ENCODE data around the gene AP1G2.

AP1G2 gene

GRCh38 chr14:23571701-23572523 is 4.3 kb upstream of the AP1G2 start:
- DNase-seq (ENCODE audit: low read depth in 3 of 3), result no peak

- DNase-seq (ENCODE audit: low read depth in 3 of 3), result no peak
These were observed 3.4 kb upstream of the AP1G2 start for GRCh38 chr14:23570806-23571483.

- no peak for DNase-seq (ENCODE audit: low read depth in 3 of 3)
These were observed 2.0 kb upstream of the AP1G2 start for GRCh38 chr14:23569443-23570151.

GRCh38 chr14:23568600-23569331 is 1.2 kb upstream of the AP1G2 start:
- no peak for DNase-seq (ENCODE audit: low read depth in 3 of 3)

GRCh38 chr14:23568021-23568599 is 519 bp upstream of the AP1G2 start:
- DNase-seq (ENCODE audit: low read depth in 3 of 3), result no peak

- no peak for DNase-seq (ENCODE audit: low read depth in 3 of 3)
These were observed 809 bp downstream of the AP1G2 start for GRCh38 chr14:23566778-23567185.

GRCh38 chr14:23566112-23566777 is 1.3 kb downstream of the AP1G2 start:
- no peak for DNase-seq (ENCODE audit: low read depth in 3 of 3)

GRCh38 chr14:23565626-23566025 is 2.0 kb downstream of the AP1G2 start:
- DNase-seq (ENCODE audit: low read depth in 3 of 3), result no peak

GRCh38 chr14:23564876-23565275 is 2.7 kb downstream of the AP1G2 start:
- DNase-seq (ENCODE audit: low read depth in 3 of 3), result no peak

GRCh38 chr14:23564181-23564812 is 3.3 kb downstream of the AP1G2 start:
- no peak for DNase-seq (ENCODE audit: low read depth in 3 of 3)

- no peak for DNase-seq (ENCODE audit: low read depth in 3 of 3)
These were observed 4.0 kb downstream of the AP1G2 start for GRCh38 chr14:23563473-23564180.

GRCh38 chr14:23562822-23563472 is 4.6 kb downstream of the AP1G2 start:
- peak; percentile 35 to 50 (median 45) for DNase-seq (ENCODE audit: low read depth in 3 of 3)

GRCh38 chr14:23561873-23562821 is 5.4 kb downstream of the AP1G2 start:
- DNase-seq (ENCODE audit: low read depth in 3 of 3), result no peak

GRCh38 chr14:23561259-23561658 is 6.3 kb downstream of the AP1G2 start:
- no peak for DNase-seq (ENCODE audit: low read depth in 3 of 3)

- no peak for DNase-seq (ENCODE audit: low read depth in 3 of 3)
These were observed 7.6 kb downstream of the AP1G2 start for GRCh38 chr14:23559926-23560520.

GRCh38 chr14:23559010-23559925 is 8.3 kb downstream of the AP1G2 start:
- DNase-seq (ENCODE audit: low read depth in 3 of 3), result peak; percentile 37 to 65 (median 49)

Data from stimulated activated CD4-positive, alpha-beta T cell treated with anti-CD3 and anti-CD28 coated beads, TNF-alpha, amount 100 ng/mL, for 24 hours (primary cell).